HG03103 (cell line): ENCODE results near the gene CRYAA.
"Not testable (repeated sequence)": the region's sequence is repeated elsewhere in the genome, so short reads cannot be mapped to it uniquely, and the experiment has no call there.

Experiments used
- ATAC-seq: cut with Tn5 transposase; IDR thresholded peaks from one replicate; pipeline ENCODE4 v1.9.1; 2021; ENCODE audit warnings: low read depth; ENCODE audit not compliant: unreplicated experiment

The CRYAA gene

GRCh38 chr21:43168708-43169107 lies at the start of gene CRYAA:
CRYAA (plus strand) TSS chr21:43169008; CDS start chr21:43169100, 92 bp downstream.
- ATAC-seq = not testable (repeated sequence)

- not testable (repeated sequence) for ATAC-seq
Measured at GRCh38 chr21:43130094-43130493, 38.7 kb upstream of the CRYAA start.

GRCh38 chr21:43134520-43134919 lies 34.3 kb upstream of the CRYAA start:
- not testable (repeated sequence) for ATAC-seq

- not testable (repeated sequence) for ATAC-seq
Measured at GRCh38 chr21:43138944-43139343, 29.9 kb upstream of the CRYAA start.

GRCh38 chr21:43141407-43141806 lies 27.4 kb upstream of the CRYAA start:
- ATAC-seq = not testable (repeated sequence)

- ATAC-seq = not testable (repeated sequence)
Measured at GRCh38 chr21:43146637-43147036, 22.2 kb upstream of the CRYAA start.

GRCh38 chr21:43147999-43148398 lies 20.8 kb upstream of the CRYAA start:
- not testable (repeated sequence) for ATAC-seq

- not testable (repeated sequence) for ATAC-seq
Measured at GRCh38 chr21:43149344-43149743, 19.5 kb upstream of the CRYAA start.

- not testable (repeated sequence) for ATAC-seq
Measured at GRCh38 chr21:43153601-43154000, 15.2 kb upstream of the CRYAA start.

GRCh38 chr21:43159279-43160175 lies 9.3 kb upstream of the CRYAA start:
- ATAC-seq = not testable (repeated sequence)

GRCh38 chr21:43161826-43162707 lies 6.7 kb upstream of the CRYAA start:
- ATAC-seq = not testable (repeated sequence)

GRCh38 chr21:43162708-43163205 lies 6.1 kb upstream of the CRYAA start:
- not testable (repeated sequence) for ATAC-seq

GRCh38 chr21:43164823-43165222 lies 4.0 kb upstream of the CRYAA start:
- ATAC-seq = not testable (repeated sequence)

- not testable (repeated sequence) for ATAC-seq
Measured at GRCh38 chr21:43165734-43166133, 3.1 kb upstream of the CRYAA start.

- ATAC-seq = not testable (repeated sequence)
Measured at GRCh38 chr21:43169230-43169886, 550 bp downstream of the CRYAA start.

GRCh38 chr21:43169891-43170290 lies 1.1 kb downstream of the CRYAA start:
- ATAC-seq = not testable (repeated sequence)

GRCh38 chr21:43172812-43173211 lies 4.0 kb downstream of the CRYAA start:
- not testable (repeated sequence) for ATAC-seq

GRCh38 chr21:43173438-43173837 lies 4.6 kb downstream of the CRYAA start:
- ATAC-seq = not testable (repeated sequence)

GRCh38 chr21:43173930-43174329 lies 5.1 kb downstream of the CRYAA start:
- ATAC-seq = not testable (repeated sequence)

- ATAC-seq = not testable (repeated sequence)
Measured at GRCh38 chr21:43174998-43175397, 6.2 kb downstream of the CRYAA start.
